PC-9 (cell line): Measurements from ENCODE around the gene SUGP1. TPM values are rescaled to one million over a fixed set of nuclear protein-coding genes. Genes with fewer than 3 reads are reported as not detected.

ENCODE experiments used
- BruUV-seq: library from RNA; stranded (reverse); fragments of 400-500 nt; replicated peaks from 2 replicates; lab custom pipeline; 2021; lab: Mats Ljungman, UMichigan
- CTCF ChIA-PET: fragments of 300-600 bp; sonication (Branson Sonifier 250); formaldehyde crosslinking; loops from one replicate; lab custom pipeline; 2022; ENCODE audit warnings: antibody characterized with exemption; lab: Charles Lee
- POLR2A ChIA-PET: fragments of 300-600 bp; sonication (Branson Sonifier 250); formaldehyde crosslinking; loops from one replicate; lab custom pipeline; 2022; ENCODE audit warnings: antibody characterized with exemption; ENCODE audit not compliant: unreplicated experiment; lab: Charles Lee
- DNase-seq, 2 experiments: peaks; one replicate each; pipeline versions ENCODE4 v3.0.0 to v3.0.0-alpha.2; 2015 to 2022; ENCODE audit warnings: mixed read lengths in 1 of 2
- H2AFZ ChIP-seq: fragments of 200-600 bp; sonication (generic); 2 replicates; pipeline ENCODE4 v1.8.1; 2017; ENCODE audit warnings: antibody characterized with exemption
- H3F3A ChIP-seq: fragments of 200-600 bp; sonication (generic); 2 replicates; pipeline ENCODE4 v1.8.1; 2017; ENCODE audit warnings: antibody characterized with exemption, mild to moderate bottlenecking, low read depth; ENCODE audit not compliant: insufficient read depth
- H3K27ac ChIP-seq: fragments of 200-600 bp; sonication (generic); 2 replicates; pipeline ENCODE4 v1.6.1; 2016; ENCODE audit warnings: mixed run types
- H3K27me3 ChIP-seq: fragments of 200-600 bp; sonication (generic); 2 replicates; pipeline ENCODE4 v1.6.1; 2016; ENCODE audit warnings: low read depth, mixed run types; ENCODE audit not compliant: insufficient read depth
- H3K36me3 ChIP-seq: fragments of 200-600 bp; sonication (generic); 2 replicates; pipeline ENCODE4 v1.6.1; 2016; ENCODE audit warnings: low read depth, mixed run types
- H3K4me1 ChIP-seq: fragments of 200-600 bp; sonication (generic); replicated peaks from 2 replicates; pipeline ENCODE4 v1.6.1; 2016; ENCODE audit warnings: mixed run types; ENCODE audit not compliant: insufficient read depth
- H3K4me2 ChIP-seq: fragments of 200-600 bp; sonication (generic); 2 replicates; pipeline ENCODE4 v1.6.1; 2017; ENCODE audit warnings: mixed run types
- H3K4me3 ChIP-seq: fragments of 200-600 bp; sonication (generic); 2 replicates; pipeline ENCODE4 v1.6.1; 2016; ENCODE audit warnings: mixed run types
- H3K79me2 ChIP-seq: fragments of 200-600 bp; sonication (generic); 2 replicates; pipeline ENCODE4 v1.6.1; 2017; ENCODE audit warnings: low read depth, mixed run types
- H3K9me2 ChIP-seq: fragments of 200-600 bp; sonication (generic); 2 replicates; pipeline ENCODE4 v1.8.1; 2017; ENCODE audit warnings: mild to moderate bottlenecking; ENCODE audit not compliant: insufficient read depth
- H3K9me3 ChIP-seq: fragments of 200-600 bp; sonication (generic); 2 replicates; pipeline ENCODE4 v1.8.1; 2016; ENCODE audit warnings: low read depth; ENCODE audit not compliant: insufficient read depth
- H4K20me1 ChIP-seq: fragments of 200-600 bp; sonication (generic); 2 replicates; pipeline ENCODE4 v1.8.1; 2017; ENCODE audit not compliant: insufficient read depth
- CTCF ChIP-seq: fragments of 200-600 bp; sonication (generic); conservative IDR thresholded peaks from 2 replicates; pipeline ENCODE4 v1.6.1; 2017; ENCODE audit warnings: mixed run types, antibody characterized with exemption, mild to moderate bottlenecking, moderate library complexity
- EZH2 ChIP-seq: fragments of 200-600 bp; sonication (generic); IDR thresholded peaks from 2 replicates; pipeline ENCODE4 v1.8.0; 2017; ENCODE audit warnings: antibody characterized with exemption, low read depth
- intact Hi-C: fragments of 100-400 bp; cut with micrococcal nuclease; formaldehyde crosslinking; loops from one replicate; pipeline ENCODE4 v1.10.0; 2022; ENCODE audit not compliant: unreplicated experiment
- total RNA-seq: library from RNA; stranded (reverse); gene quantifications from 2 replicates; pipeline ENCODE4 v1.2.3, GENCODE V29; 2021

SUGP1 gene
- total RNA-seq, 1 experiment from 2014 or later, result 56.7 TPM

- H3K9me3 ChIP-seq, result no peaks in the 10 kb centered on the region
- peak; percentile 85 to 89 for DNase-seq
- ChIA-PET POLR2A (interaction anchor here (0.6 kb wide), 1 partner anchor 11 kb away, joined by 34 read pairs; no protein-coding TSS in a partner anchor), CTCF (interaction anchor here (0.6 to 1.2 kb wide), 6 partner anchors 15 to 238 kb away, joined by 3 to 15 read pairs (median 4); no protein-coding TSS in a partner anchor)
- H3F3A ChIP-seq, result peaks cover 17% of the 10 kb centered on the region; the same call in 1 of the 2 replicates
- H3K4me2 ChIP-seq, result peak overlapping the region; percentile 57
- intact Hi-C loops, result loop anchor here (1.0 kb wide), 2 partner anchors 19 to 124 kb away; no protein-coding TSS in a partner anchor
- H2AFZ ChIP-seq, result peak overlapping the region; percentile 74
- H3K4me3 ChIP-seq, result no peak overlapping the region; the same call in 1 of the 2 replicates
- H3K27ac ChIP-seq, result no peak overlapping the region
- no peaks in the 10 kb centered on the region for H3K36me3 ChIP-seq
- H3K27me3 ChIP-seq, result no peaks in the 10 kb centered on the region
- no peaks in the 10 kb centered on the region for H4K20me1 ChIP-seq
- BruUV-seq, result no TSS peak
- no peaks in the 10 kb centered on the region for H3K9me2 ChIP-seq
- peak; percentile 98 for TF ChIP-seq CTCF
- TF ChIP-seq EZH2, result no peak
- peaks cover 30% of the 10 kb centered on the region for H3K4me1 ChIP-seq
- no peaks in the 10 kb centered on the region for H3K79me2 ChIP-seq
Measured at GRCh38 chr19:19366434-19367396, 46.4 kb upstream of the SUGP1 start.

GRCh38 chr19:19362075-19362474 lies 41.8 kb upstream of the SUGP1 start:
- no peak overlapping the region for H3K27ac ChIP-seq
- ChIA-PET POLR2A (no interaction called here), CTCF (interaction anchor here (0.8 kb wide), 1 partner anchor 48 kb away, joined by 3 read pairs; no protein-coding TSS in a partner anchor)
- no TSS peak for BruUV-seq
- H3K4me3 ChIP-seq, result no peak overlapping the region
- TF ChIP-seq EZH2 (no peak), CTCF (no peak)
- intact Hi-C loops, result no loop called here
- peaks cover 39% of the 10 kb centered on the region; the same call in 1 of the 2 replicates for H3F3A ChIP-seq
- H3K36me3 ChIP-seq, result no peaks in the 10 kb centered on the region
- H4K20me1 ChIP-seq, result no peaks in the 10 kb centered on the region
- H3K27me3 ChIP-seq, result no peaks in the 10 kb centered on the region
- H2AFZ ChIP-seq, result no peak overlapping the region
- H3K4me2 ChIP-seq, result no peak overlapping the region
- no peaks in the 10 kb centered on the region for H3K9me2 ChIP-seq
- H3K4me1 ChIP-seq, result peaks cover 16% of the 10 kb centered on the region
- no peak for DNase-seq
- H3K79me2 ChIP-seq, result no peaks in the 10 kb centered on the region
- H3K9me3 ChIP-seq, result no peaks in the 10 kb centered on the region

- Histone ChIP-seq H3K4me2 (no peak overlapping the region), H4K20me1 (no peaks in the 10 kb centered on the region), H3K27ac (no peak overlapping the region), H3K36me3 (no peaks in the 10 kb centered on the region), H3K4me3 (no peak overlapping the region), H3K4me1 (peaks cover 10% of the 10 kb centered on the region; the same call in 1 of the 2 replicates), H3F3A (peaks cover 35% of the 10 kb centered on the region; the same call in 1 of the 2 replicates), H2AFZ (no peak overlapping the region), H3K9me2 (no peaks in the 10 kb centered on the region), H3K9me3 (no peaks in the 10 kb centered on the region), H3K27me3 (no peaks in the 10 kb centered on the region), H3K79me2 (no peaks in the 10 kb centered on the region)
- intact Hi-C loops, result no loop called here
- TF ChIP-seq EZH2 (no peak), CTCF (peak; percentile 92)
- ChIA-PET CTCF (interaction anchor here (0.6 kb wide), 1 partner anchor 194 kb away, joined by 3 read pairs; no protein-coding TSS in a partner anchor), POLR2A (no interaction called here)
- DNase-seq, result peak; percentile 61 to 72
- BruUV-seq, result no TSS peak
Measured at GRCh38 chr19:19361075-19361594, 40.8 kb upstream of the SUGP1 start.
